ENCODE measurements around the gene ZNF880.

- TF ChIP-seq ASH2L (IDR thresholded peaks at IDR 0.05; ENCODE audit: low read length): no peak
- TF ChIP-seq POLR2AphosphoS5 (IDR thresholded peaks at IDR 0.05; ENCODE audit: low read depth, low read length): no peak
- TF ChIP-seq CBX5 (IDR thresholded peaks at IDR 0.05; ENCODE audit: low read depth, low read length): no peak
Measured at GRCh38 chr19:52398081-52398441, 28.3 kb downstream of the ZNF880 start.

Measured in H1 (cell line).